ENCODE data around the gene PDLIM5. TPM values are rescaled to one million over a fixed set of nuclear protein-coding genes. Genes with fewer than 3 reads are reported as not detected.

The PDLIM5 gene
- total RNA-seq, 4 donors from 2014 or later, result 90.8 to 169 (median 121) TPM

- TF ChIP-seq, protein P1, sequence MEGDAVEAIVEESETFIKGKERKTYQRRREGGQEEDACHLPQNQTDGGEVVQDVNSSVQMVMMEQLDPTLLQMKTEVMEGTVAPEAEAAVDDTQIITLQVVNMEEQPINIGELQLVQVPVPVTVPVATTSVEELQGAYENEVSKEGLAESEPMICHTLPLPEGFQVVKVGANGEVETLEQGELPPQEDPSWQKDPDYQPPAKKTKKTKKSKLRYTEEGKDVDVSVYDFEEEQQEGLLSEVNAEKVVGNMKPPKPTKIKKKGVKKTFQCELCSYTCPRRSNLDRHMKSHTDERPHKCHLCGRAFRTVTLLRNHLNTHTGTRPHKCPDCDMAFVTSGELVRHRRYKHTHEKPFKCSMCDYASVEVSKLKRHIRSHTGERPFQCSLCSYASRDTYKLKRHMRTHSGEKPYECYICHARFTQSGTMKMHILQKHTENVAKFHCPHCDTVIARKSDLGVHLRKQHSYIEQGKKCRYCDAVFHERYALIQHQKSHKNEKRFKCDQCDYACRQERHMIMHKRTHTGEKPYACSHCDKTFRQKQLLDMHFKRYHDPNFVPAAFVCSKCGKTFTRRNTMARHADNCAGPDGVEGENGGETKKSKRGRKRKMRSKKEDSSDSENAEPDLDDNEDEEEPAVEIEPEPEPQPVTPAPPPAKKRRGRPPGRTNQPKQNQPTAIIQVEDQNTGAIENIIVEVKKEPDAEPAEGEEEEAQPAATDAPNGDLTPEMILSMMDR (IDR thresholded peaks at IDR 0.05; ENCODE audit: low read depth), result no peak
These were observed 219.4 kb downstream of the PDLIM5 start for GRCh38 chr4:94671113-94671512.

- TF ChIP-seq, protein P1 (IDR thresholded peaks at IDR 0.05; ENCODE audit: low read depth), result no peak
These were observed 222.2 kb downstream of the PDLIM5 start for GRCh38 chr4:94673961-94674360.

- TF ChIP-seq, protein P1 (IDR thresholded peaks at IDR 0.05; ENCODE audit: low read depth), result no peak
These were observed 225.2 kb downstream of the PDLIM5 start for GRCh38 chr4:94676970-94677369.

- TF ChIP-seq, protein P1 (IDR thresholded peaks at IDR 0.05; ENCODE audit: low read depth), result no peak
These were observed 227.2 kb downstream of the PDLIM5 start for GRCh38 chr4:94678896-94679295.

DNA sequence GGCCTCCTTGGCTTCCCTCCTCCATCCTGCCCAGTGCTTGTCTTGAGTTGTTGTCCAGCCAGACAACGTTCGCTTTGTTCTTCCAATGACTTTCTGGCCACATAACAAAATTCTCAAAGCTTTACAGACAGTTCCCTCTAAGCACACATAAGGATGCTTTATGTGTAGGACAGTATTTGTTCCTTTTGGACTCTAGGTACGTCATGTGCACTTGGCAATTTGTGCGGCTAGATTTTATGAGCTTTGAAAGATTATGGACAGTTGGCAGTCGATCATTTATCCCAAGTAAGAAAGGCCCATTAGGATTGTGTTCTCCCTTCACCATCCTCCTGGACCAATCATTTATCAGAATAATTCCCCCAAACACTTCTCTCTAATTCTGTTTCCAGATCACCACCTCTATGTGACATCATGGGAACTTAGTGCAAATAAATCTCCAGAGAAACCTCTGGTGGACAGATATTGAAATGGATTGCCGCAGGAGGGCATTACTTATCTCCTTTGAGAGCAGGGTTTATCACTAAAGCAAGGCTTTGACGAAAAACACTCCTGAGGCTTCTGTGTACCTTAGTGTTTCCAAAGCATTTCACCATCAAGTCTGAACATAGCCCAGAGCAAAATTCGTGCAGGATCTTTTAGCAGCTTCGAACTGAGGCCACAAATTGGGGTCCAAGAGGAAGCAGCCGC lies 228.6 kb downstream of the PDLIM5 start:
- TF ChIP-seq, protein P1 (IDR thresholded peaks at IDR 0.05; ENCODE audit: low read depth), result no peak

GRCh38 chr4:94686086-94686485 lies 234.3 kb downstream of the PDLIM5 start:
- TF ChIP-seq, protein P1 (IDR thresholded peaks at IDR 0.05; ENCODE audit: low read depth), result no peak

DNA sequence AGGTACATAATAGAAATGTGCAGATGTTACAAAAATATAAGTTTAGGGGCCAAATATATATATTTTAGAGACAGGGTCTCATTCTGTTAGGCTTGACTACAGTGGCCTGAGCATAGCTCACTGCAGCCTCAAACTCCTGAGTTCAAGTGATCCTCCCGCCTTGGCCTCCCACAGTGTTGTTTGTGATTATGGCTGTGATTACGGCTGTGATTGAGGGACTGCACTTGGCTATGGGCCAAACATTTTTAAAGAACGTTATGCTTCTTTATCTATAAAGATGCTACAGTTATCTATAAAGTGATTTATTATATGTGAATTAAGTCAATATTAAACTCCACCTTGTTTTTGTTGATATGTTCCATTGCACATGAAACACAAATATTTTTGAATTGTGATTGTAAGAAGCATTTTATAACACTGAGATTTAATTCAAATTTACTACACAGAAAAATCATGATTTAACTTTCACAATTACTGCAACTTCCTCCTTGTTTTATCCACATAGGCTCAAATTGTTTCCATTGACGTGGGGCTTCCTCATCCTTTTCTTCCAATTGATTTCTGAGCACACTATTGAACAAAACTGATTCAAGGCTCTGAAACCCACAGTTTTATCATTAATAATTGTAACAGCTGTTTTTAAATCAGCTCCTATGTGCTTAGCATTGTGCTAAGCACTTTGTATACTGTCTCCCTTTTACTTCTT lies 237.6 kb downstream of the PDLIM5 start:
- TF ChIP-seq, protein P1 (IDR thresholded peaks at IDR 0.05; ENCODE audit: low read depth), result no peak
